Measurements from ENCODE around the gene NKX6-2.
"Not testable (repeated sequence)": the region's sequence is repeated elsewhere in the genome, so short reads cannot be mapped to it uniquely, and the experiment has no call there.

DNA sequence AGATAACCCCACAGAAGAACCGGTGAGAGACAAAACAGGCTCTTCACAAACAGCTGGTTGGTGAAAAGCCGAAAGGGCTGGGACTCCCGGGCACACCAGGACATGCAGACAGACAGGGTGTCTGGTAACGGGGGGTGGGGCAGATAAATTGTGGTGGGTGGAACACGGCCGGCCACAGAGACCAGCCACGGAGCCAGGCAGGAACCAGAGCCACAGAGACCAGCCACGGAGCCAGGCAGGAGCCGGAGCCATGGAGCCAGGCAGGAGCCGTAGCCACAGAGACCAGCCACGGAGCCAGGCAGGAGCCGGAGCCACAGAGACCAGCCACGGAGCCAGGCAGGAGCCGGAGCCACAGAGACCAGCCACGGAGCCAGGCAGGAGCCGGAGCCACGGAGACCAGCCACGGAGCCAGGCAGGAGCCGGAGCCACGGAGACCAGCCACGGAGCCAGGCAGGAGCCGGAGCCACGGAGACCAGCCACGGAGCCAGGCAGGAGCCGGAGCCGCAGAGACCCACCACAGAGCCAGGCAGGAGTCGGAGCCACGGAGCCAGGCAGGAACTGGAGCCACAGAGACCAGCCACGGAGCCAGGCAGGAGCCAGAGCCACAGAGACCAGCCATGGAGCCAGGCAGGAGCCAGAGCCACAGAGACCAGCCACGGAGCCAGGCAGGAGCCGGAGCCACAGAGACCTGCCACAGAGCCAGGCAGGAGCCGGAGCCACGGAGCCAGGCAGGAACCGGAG, 40.0 kb upstream of the NKX6-2 start:
- not testable (repeated sequence) for TF ChIP-seq CTCF (IDR thresholded peaks at IDR 0.05; ENCODE audit: low read depth, low read length, poor library complexity, severe bottlenecking); EZH2phosphoT487 (IDR thresholded peaks at IDR 0.05; ENCODE audit: borderline replicate concordance, low read length)

Data from DOHH2 (cell line).